NT2/D1 (cell line): ENCODE data around the gene SRGAP1.

ENCODE experiments used
- SUZ12 ChIP-seq: IDR thresholded peaks from 2 replicates; pipeline ENCODE4 v1.6.1; 2011; ENCODE audit not compliant: insufficient read length, insufficient read depth; ENCODE audit errors: extremely low read depth
- YY1 ChIP-seq: IDR thresholded peaks from 2 replicates; pipeline ENCODE4 v1.6.1; 2011; ENCODE audit not compliant: insufficient read length, insufficient read depth
- ZNF274 ChIP-seq: IDR thresholded peaks from 2 replicates; pipeline ENCODE4 v1.6.1; 2011; ENCODE audit warnings: mild to moderate bottlenecking, low read depth, low read length

- TF ChIP-seq ZNF274 (no peak), YY1 (no peak), SUZ12 (no peak)
Observed at GRCh38 chr12:63921157-63921556, 76.7 kb downstream of the SRGAP1 start.
